ENCODE data around the gene DES.

DES gene

GRCh38 chr2:219475278-219475677 is 57.1 kb downstream of the DES start:
- TF ChIP-seq CTCF (IDR thresholded peaks at IDR 0.05; ENCODE audit: low read depth, low read length, missing control alignments): no peak
- H3K4me3 ChIP-seq (ENCODE audit: low read depth, low read length): no peak overlapping the region
- no peak for DNase-seq (ENCODE audit: low read depth)

GRCh38 chr2:219475697-219476651 is 57.8 kb downstream of the DES start:
- no peak overlapping the region for H3K4me3 ChIP-seq (ENCODE audit: low read depth, low read length)
- TF ChIP-seq CTCF (IDR thresholded peaks at IDR 0.05; ENCODE audit: low read depth, low read length, missing control alignments): peak; percentile 84
- DNase-seq (ENCODE audit: low read depth): no peak

Measured in GM12864 (cell line).